Measurements from ENCODE around the gene MAD1L1. TPM values are rescaled to one million over a fixed set of nuclear protein-coding genes. Genes with fewer than 3 reads are reported as not detected.

The MAD1L1 gene
- total and polyA plus RNA-seq, 2 experiments from 2014 or later = 38.2 to 69.8 TPM

- WGBS, 2 experiments (ENCODE audit: low coverage in 1 of 2, low lambda C conversion rate in 2 of 2, missing lambda C conversion rate in 2 of 2) = 91 to 98% methylated on average over 10 to 17 of the region's 17 CpGs
- peaks cover 21% of the 10 kb centered on the region for H3K4me1 ChIP-seq (ENCODE audit: insufficient read depth)
- TF ChIP-seq EZH2 (IDR thresholded peaks at IDR 0.05; ENCODE audit: insufficient read depth, poor library complexity, severe bottlenecking) (no peak), EZH2phosphoT487 (IDR thresholded peaks at IDR 0.05; ENCODE audit: insufficient read depth, low read depth) (no peak)
These were observed 126.8 kb downstream of the MAD1L1 start for GRCh38 chr7:2105917-2106316.

GRCh38 chr7:2105280-2105679 lies 127.5 kb downstream of the MAD1L1 start:
- Histone ChIP-seq H3K79me2 (ENCODE audit: insufficient read depth) (no peaks in the 10 kb centered on the region), H3K9ac (no peak overlapping the region), H2AFZ (no peak overlapping the region), H3K27me3 (replicated peaks; ENCODE audit: insufficient read depth) (no peaks in the 10 kb centered on the region), H3K4me3 (no peak overlapping the region), H3K4me2 (ENCODE audit: unreplicated experiment) (no peak overlapping the region), H3K9me3 (ENCODE audit: low read depth) (no peaks in the 10 kb centered on the region), H3K4me1 (ENCODE audit: insufficient read depth) (peaks cover 16% of the 10 kb centered on the region), H4K20me1 (ENCODE audit: insufficient read depth) (no peaks in the 10 kb centered on the region), H3K27ac (no peak overlapping the region), H3K36me3 (ENCODE audit: low read depth) (no peaks in the 10 kb centered on the region), H3K9me2 (ENCODE audit: insufficient read depth) (no peaks in the 10 kb centered on the region), H3F3A (ENCODE audit: insufficient read depth) (peaks cover 5% of the 10 kb centered on the region; the same call in 1 of the 2 replicates)
- TF ChIP-seq EZH2phosphoT487 (IDR thresholded peaks at IDR 0.05; ENCODE audit: insufficient read depth, low read depth) (no peak), EZH2 (IDR thresholded peaks at IDR 0.05; ENCODE audit: insufficient read depth, poor library complexity, severe bottlenecking) (no peak)
- DNase-seq = no peak
- WGBS, 2 experiments (ENCODE audit: low coverage in 1 of 2, low lambda C conversion rate in 2 of 2, missing lambda C conversion rate in 2 of 2) = 82 to 94% methylated on average over 11 to 13 of the region's 13 CpGs
- in situ Hi-C loops (cut with MboI) = no loop called here

More at GRCh38 chr7:2105917-2106316, 126.8 kb downstream of the MAD1L1 start:
- Histone ChIP-seq H4K20me1 (ENCODE audit: insufficient read depth) (no peaks in the 10 kb centered on the region), H3K4me3 (no peak overlapping the region), H3F3A (ENCODE audit: insufficient read depth) (peaks cover 5% of the 10 kb centered on the region; the same call in 1 of the 2 replicates), H3K9me2 (ENCODE audit: insufficient read depth) (no peaks in the 10 kb centered on the region), H2AFZ (no peak overlapping the region), H3K9ac (no peak overlapping the region), H3K79me2 (ENCODE audit: insufficient read depth) (no peaks in the 10 kb centered on the region), H3K4me2 (ENCODE audit: unreplicated experiment) (no peak overlapping the region), H3K27ac (no peak overlapping the region), H3K36me3 (ENCODE audit: low read depth) (no peaks in the 10 kb centered on the region), H3K9me3 (ENCODE audit: low read depth) (no peaks in the 10 kb centered on the region), H3K27me3 (replicated peaks; ENCODE audit: insufficient read depth) (no peaks in the 10 kb centered on the region)
- in situ Hi-C loops (cut with MboI) = no loop called here
- no peak for DNase-seq

- peak overlapping the region; percentile 65 for H3K27ac ChIP-seq
- H3K79me2 ChIP-seq (ENCODE audit: insufficient read depth) = no peaks in the 10 kb centered on the region
- H3K4me1 ChIP-seq (ENCODE audit: insufficient read depth) = peaks cover 19% of the 10 kb centered on the region
- H4K20me1 ChIP-seq (ENCODE audit: insufficient read depth) = no peaks in the 10 kb centered on the region
- in situ Hi-C loops (cut with MboI) = no loop called here
- 45 to 51% methylated on average over 14 of the region's 14 CpGs for whole genome bisulfite sequencing, 2 experiments (ENCODE audit: low coverage in 1 of 2, low lambda C conversion rate in 2 of 2, missing lambda C conversion rate in 2 of 2)
- no peaks in the 10 kb centered on the region for H3K27me3 ChIP-seq (replicated peaks; ENCODE audit: insufficient read depth)
- peak overlapping the region; percentile 30 for H3K4me2 ChIP-seq (ENCODE audit: unreplicated experiment)
- no peaks in the 10 kb centered on the region for H3K36me3 ChIP-seq (ENCODE audit: low read depth)
- no peaks in the 10 kb centered on the region for H3K9me2 ChIP-seq (ENCODE audit: insufficient read depth)
- H2AFZ ChIP-seq = peak overlapping the region; percentile 76
- H3K9ac ChIP-seq = peak overlapping the region; percentile 74
- peak; percentile 38 for DNase-seq
- TF ChIP-seq EZH2 (IDR thresholded peaks at IDR 0.05; ENCODE audit: insufficient read depth, poor library complexity, severe bottlenecking) (no peak), EZH2phosphoT487 (IDR thresholded peaks at IDR 0.05; ENCODE audit: insufficient read depth, low read depth) (no peak)
- H3K9me3 ChIP-seq (ENCODE audit: low read depth) = no peaks in the 10 kb centered on the region
- H3K4me3 ChIP-seq = no peak overlapping the region
- H3F3A ChIP-seq (ENCODE audit: insufficient read depth) = peaks cover 5% of the 10 kb centered on the region; the same call in 1 of the 2 replicates
These were observed 128.0 kb downstream of the MAD1L1 start for GRCh38 chr7:2104716-2105115.

- Histone ChIP-seq H3K4me1 (ENCODE audit: insufficient read depth) (peaks cover 24% of the 10 kb centered on the region), H3K36me3 (ENCODE audit: low read depth) (no peaks in the 10 kb centered on the region), H4K20me1 (ENCODE audit: insufficient read depth) (no peaks in the 10 kb centered on the region), H3K27me3 (replicated peaks; ENCODE audit: insufficient read depth) (no peaks in the 10 kb centered on the region), H3F3A (ENCODE audit: insufficient read depth) (peaks cover 8% of the 10 kb centered on the region; the same call in 1 of the 2 replicates), H3K27ac (peak overlapping the region; percentile 65), H3K79me2 (ENCODE audit: insufficient read depth) (no peaks in the 10 kb centered on the region), H2AFZ (peak overlapping the region; percentile 76), H3K9ac (peak overlapping the region; percentile 74), H3K4me2 (ENCODE audit: unreplicated experiment) (peak overlapping the region; percentile 67), H3K4me3 (no peak overlapping the region), H3K9me2 (ENCODE audit: insufficient read depth) (no peaks in the 10 kb centered on the region), H3K9me3 (ENCODE audit: low read depth) (no peaks in the 10 kb centered on the region)
- peak; percentile 96 for DNase-seq
- in situ Hi-C loops (cut with MboI) = no loop called here
- no peak for TF ChIP-seq EZH2phosphoT487 (IDR thresholded peaks at IDR 0.05; ENCODE audit: insufficient read depth, low read depth)
- 11 to 13% methylated on average over 23 to 27 of the region's 27 CpGs for WGBS, 2 experiments (ENCODE audit: low coverage in 1 of 2, low lambda C conversion rate in 2 of 2, missing lambda C conversion rate in 2 of 2)
These were observed 128.5 kb downstream of the MAD1L1 start for GRCh38 chr7:2104107-2104710.
